ENCODE results near the gene NCF4.

DNA sequence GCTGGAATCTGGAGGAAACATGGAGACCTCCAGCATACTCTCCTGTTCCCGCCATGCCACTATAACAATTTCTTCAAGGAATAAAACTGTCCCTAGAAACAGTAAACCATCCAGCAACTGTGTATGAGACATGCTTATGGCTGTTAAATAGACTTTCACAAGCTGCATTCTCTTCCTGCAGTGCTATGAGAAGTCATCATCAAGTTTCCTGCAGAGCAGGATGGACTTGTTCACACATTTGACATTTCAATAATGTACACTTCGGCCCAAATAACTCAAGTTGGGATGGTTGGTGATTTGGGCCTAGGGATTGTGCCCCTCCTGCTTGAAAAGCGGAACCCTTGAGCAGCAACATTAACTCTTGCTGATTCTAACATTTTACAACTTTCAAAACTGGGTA lies 32.5 kb downstream of the NCF4 start:
- TF ChIP-seq SMC3 (IDR thresholded peaks at IDR 0.05) (no peak), MAZ (IDR thresholded peaks at IDR 0.05; ENCODE audit: borderline replicate concordance, low read depth, low read length) (no peak), GATA3 (IDR thresholded peaks at IDR 0.05; ENCODE audit: borderline replicate concordance) (no peak), REST (IDR thresholded peaks at IDR 0.05) (no peak), HDAC2 (IDR thresholded peaks at IDR 0.05) (no peak), CTCF (IDR thresholded peaks at IDR 0.05) (no peak), POLR2A (IDR thresholded peaks at IDR 0.05; ENCODE audit: low read length) (no peak)
